K562 (cell line): Measurements from ENCODE around the gene MTA2. TPM values are rescaled to one million over a fixed set of nuclear protein-coding genes. Genes with fewer than 3 reads are reported as not detected.
A peak's percentile ranks its signal among the peaks of the same experiment; 100 is the strongest.

ENCODE experiments used
- ATF7 ChIP-seq: fragments of 450-650 bp; IDR thresholded peaks from 2 replicates; pipeline ENCODE4 v1.7.1; 2014; ENCODE audit warnings: mild to moderate bottlenecking, moderate library complexity
- BHLHE40 ChIP-seq: IDR thresholded peaks from 2 replicates; pipeline ENCODE4 v1.6.1; 2011; ENCODE audit warnings: low read length, improper control_type of control experiment
- EP400 ChIP-seq: fragments of 450-650 bp; IDR thresholded peaks from 2 replicates; pipeline ENCODE4 v1.6.1; 2017; ENCODE audit warnings: antibody characterized with exemption, mild to moderate bottlenecking, moderate library complexity
- ILF3 ChIP-seq: fragments of 450-650 bp; IDR thresholded peaks from 2 replicates; pipeline ENCODE4 v1.6.1; 2018; ENCODE audit warnings: antibody characterized with exemption, mild to moderate bottlenecking, moderate library complexity, borderline replicate concordance
- NCOR1 ChIP-seq: fragments of 450-650 bp; IDR thresholded peaks from 2 replicates; pipeline ENCODE4 v1.6.1; 2016; ENCODE audit warnings: mild to moderate bottlenecking, moderate library complexity
- NFXL1 ChIP-seq: fragments of 450-650 bp; formaldehyde crosslinking; IDR thresholded peaks from 2 replicates; pipeline ENCODE4 v1.4.0; 2021; ENCODE audit warnings: mild to moderate bottlenecking
- NR4A1 ChIP-seq, 2 experiments: fragments of 250-450 bp in 1 of 2; fragments of 450-650 bp in 1 of 2; sonication (Bioruptor Pico) in 1 of 2; IDR thresholded peaks; 2 replicates each; pipeline versions ENCODE4 v1.4.0 to v1.6.1; 2016 to 2020; ENCODE audit warnings: mild to moderate bottlenecking in 2 of 2, missing compliant biosample characterization in 1 of 2, missing genetic modification characterization in 1 of 2, moderate library complexity in 1 of 2
- POLR2H ChIP-seq: IDR thresholded peaks from 2 replicates; pipeline ENCODE4 v1.6.1; 2016; ENCODE audit warnings: missing genetic modification characterization, low read depth, mild to moderate bottlenecking, control low read depth, missing compliant biosample characterization, moderate library complexity
- SMAD4 ChIP-seq: fragments of 250-450 bp; sonication (Bioruptor Pico); conservative IDR thresholded peaks from 2 replicates; pipeline ENCODE4 v1.8.0; 2021; ENCODE audit warnings: inconsistent platforms, mild to moderate bottlenecking, moderate library complexity
- THRAP3 ChIP-seq: fragments of 450-650 bp; IDR thresholded peaks from 2 replicates; pipeline ENCODE4 v1.6.1; 2016; ENCODE audit warnings: mild to moderate bottlenecking, inconsistent platforms, borderline replicate concordance
- ZNF695 ChIP-seq: fragments of 450-650 bp; formaldehyde crosslinking; IDR thresholded peaks from 2 replicates; pipeline ENCODE4 v1.4.0; 2020; ENCODE audit warnings: mild to moderate bottlenecking, moderate library complexity
- ZNF785 ChIP-seq: fragments of 250-450 bp; sonication (Bioruptor Pico); IDR thresholded peaks from 2 replicates; pipeline ENCODE4 v1.4.0; 2020; ENCODE audit warnings: mild to moderate bottlenecking
- polyA plus RNA-seq, 8 experiments: library from polyadenylated mRNA; depleted of rRNA in 4 of 8; stranded (reverse) in 5 of 8; unstranded in 3 of 8; fragments of >200 nt; fragmentation: Nextera tagmentation in 2 of 8; fragmentation: Illumina TruSeq in 1 of 8; extraction: Ambion mirVana in 2 of 8; extraction: Trizol in 1 of 8; gene quantifications; 2 replicates each; pipeline versions ENCODE4 v1.2.1 to v1.2.3, GENCODE V29; 2011 to 2014; ENCODE audit warnings: inconsistent platforms in 1 of 8, missing spikeins in 1 of 8
- total RNA-seq, 7 experiments: library from RNA; depleted of rRNA in 6 of 7; stranded (reverse); fragments of >200 nt in 6 of 7; fragmentation: Illumina TruSeq in 2 of 7; extraction: Trizol in 2 of 7; gene quantifications; 2 replicates each; pipeline versions ENCODE4 v1.2.1 to v1.2.3, GENCODE V29; 2011 to 2021; ENCODE audit warnings: low replicate concordance in 1 of 7
- TF ChIP-seq, protein P1 (sequence below): fragments of 200-800 bp; sonication (Bioruptor generic); IDR thresholded peaks from 2 replicates; pipeline ENCODE4 v1.6.1; 2017; ENCODE audit warnings: missing genetic modification characterization, missing compliant biosample characterization
- TF ChIP-seq, protein P2 (sequence below): fragments of 450-650 bp; formaldehyde crosslinking; IDR thresholded peaks from 2 replicates; pipeline ENCODE4 v1.4.0; 2022; ENCODE audit warnings: missing genetic modification characterization
- TF ChIP-seq, protein P3 (sequence below), 2 experiments: fragments of 450-650 bp; IDR thresholded peaks; 2 replicates each; pipeline ENCODE4 v1.6.1; 2016
- TF ChIP-seq, protein P4 (sequence below): fragments of 250-450 bp; sonication (Bioruptor Pico); IDR thresholded peaks from 2 replicates; pipeline ENCODE4 v1.4.0; 2020; ENCODE audit warnings: mild to moderate bottlenecking, moderate library complexity, borderline replicate concordance
- TF ChIP-seq, protein P5 (sequence below): IDR thresholded peaks from 2 replicates; pipeline ENCODE4 v1.6.1; 2012; ENCODE audit warnings: low read depth, low read length, improper control_type of control experiment, borderline replicate concordance

The MTA2 gene
- total and polyA plus RNA-seq, 9 of the 15 experiments (the other 6 are each of a cell fraction or from before 2014, with no cell fraction given) = 6.2 to 220 (median 172) TPM

DNA sequence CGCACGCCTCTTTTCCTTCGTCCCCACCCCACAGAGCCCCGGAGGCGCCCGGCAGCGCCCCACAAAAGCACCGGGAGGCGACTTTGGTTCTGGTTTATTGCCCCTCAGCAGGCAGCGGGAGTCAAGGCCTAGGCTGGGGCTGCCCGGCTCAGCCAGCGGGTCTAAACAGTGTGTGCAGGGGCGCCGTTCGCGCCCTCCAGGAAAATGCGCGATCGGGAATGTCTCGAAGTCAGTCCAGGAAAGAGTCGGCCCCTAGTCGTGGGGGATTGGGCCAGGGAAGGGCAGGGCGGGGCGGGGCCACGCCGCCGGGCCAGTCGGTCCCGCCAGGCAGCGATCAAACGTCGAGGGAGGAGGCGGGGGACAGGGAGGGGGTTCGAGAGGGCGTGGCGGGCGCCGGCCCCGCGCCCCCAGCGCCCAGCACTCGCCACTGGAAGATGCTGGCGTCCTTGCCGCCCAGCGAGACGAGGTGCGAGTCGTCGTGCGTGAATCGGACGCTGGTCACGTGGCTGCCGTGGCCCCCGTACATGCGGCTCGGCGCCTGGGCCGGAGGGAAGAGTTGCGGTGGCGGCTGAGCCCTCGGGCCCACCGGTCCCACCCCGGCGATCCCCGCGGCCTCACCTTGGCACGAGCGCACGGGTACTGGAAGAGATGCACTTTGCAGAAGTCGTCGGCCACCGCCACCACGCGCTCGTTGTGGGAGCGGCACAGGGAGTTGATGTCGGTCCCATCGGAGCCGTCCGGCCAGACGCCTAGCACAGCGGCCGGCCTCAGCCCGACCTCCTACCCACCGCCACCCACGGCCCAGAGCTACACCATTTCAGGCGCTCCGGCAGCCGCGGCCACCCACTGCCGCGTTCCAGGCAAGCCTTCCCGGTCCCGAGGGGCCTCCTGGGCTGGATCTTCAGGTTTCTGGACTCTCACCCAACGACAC is 741 bp upstream of the MTA2 start (continued):
- TF ChIP-seq, protein P1, sequence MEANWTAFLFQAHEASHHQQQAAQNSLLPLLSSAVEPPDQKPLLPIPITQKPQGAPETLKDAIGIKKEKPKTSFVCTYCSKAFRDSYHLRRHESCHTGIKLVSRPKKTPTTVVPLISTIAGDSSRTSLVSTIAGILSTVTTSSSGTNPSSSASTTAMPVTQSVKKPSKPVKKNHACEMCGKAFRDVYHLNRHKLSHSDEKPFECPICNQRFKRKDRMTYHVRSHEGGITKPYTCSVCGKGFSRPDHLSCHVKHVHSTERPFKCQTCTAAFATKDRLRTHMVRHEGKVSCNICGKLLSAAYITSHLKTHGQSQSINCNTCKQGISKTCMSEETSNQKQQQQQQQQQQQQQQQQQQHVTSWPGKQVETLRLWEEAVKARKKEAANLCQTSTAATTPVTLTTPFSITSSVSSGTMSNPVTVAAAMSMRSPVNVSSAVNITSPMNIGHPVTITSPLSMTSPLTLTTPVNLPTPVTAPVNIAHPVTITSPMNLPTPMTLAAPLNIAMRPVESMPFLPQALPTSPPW (CRISPR knock-in tag) = no peak
- no peak for TF ChIP-seq ZNF695
- TF ChIP-seq ILF3 = no peak
- no peak for TF ChIP-seq ZNF785 (CRISPR knock-in tag)
- TF ChIP-seq SMAD4 (CRISPR knock-in tag) = peak; percentile 31
- TF ChIP-seq, protein P2, sequence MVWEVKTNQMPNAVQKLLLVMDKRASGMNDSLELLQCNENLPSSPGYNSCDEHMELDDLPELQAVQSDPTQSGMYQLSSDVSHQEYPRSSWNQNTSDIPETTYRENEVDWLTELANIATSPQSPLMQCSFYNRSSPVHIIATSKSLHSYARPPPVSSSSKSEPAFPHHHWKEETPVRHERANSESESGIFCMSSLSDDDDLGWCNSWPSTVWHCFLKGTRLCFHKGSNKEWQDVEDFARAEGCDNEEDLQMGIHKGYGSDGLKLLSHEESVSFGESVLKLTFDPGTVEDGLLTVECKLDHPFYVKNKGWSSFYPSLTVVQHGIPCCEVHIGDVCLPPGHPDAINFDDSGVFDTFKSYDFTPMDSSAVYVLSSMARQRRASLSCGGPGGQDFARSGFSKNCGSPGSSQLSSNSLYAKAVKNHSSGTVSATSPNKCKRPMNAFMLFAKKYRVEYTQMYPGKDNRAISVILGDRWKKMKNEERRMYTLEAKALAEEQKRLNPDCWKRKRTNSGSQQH (CRISPR knock-in tag) = 0 out of 2 replicates have a peak, but pooled peaks have one; percentile 42
- TF ChIP-seq THRAP3 = no peak
- no peak for TF ChIP-seq NCOR1
- TF ChIP-seq, protein P3, sequence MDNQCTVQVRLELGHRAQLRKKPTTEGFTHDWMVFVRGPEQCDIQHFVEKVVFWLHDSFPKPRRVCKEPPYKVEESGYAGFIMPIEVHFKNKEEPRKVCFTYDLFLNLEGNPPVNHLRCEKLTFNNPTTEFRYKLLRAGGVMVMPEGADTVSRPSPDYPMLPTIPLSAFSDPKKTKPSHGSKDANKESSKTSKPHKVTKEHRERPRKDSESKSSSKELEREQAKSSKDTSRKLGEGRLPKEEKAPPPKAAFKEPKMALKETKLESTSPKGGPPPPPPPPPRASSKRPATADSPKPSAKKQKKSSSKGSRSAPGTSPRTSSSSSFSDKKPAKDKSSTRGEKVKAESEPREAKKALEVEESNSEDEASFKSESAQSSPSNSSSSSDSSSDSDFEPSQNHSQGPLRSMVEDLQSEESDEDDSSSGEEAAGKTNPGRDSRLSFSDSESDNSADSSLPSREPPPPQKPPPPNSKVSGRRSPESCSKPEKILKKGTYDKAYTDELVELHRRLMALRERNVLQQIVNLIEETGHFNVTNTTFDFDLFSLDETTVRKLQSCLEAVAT (IDR thresholded peaks at IDR 0.05) = peak in 1 of 2 experiments; percentile 74; a peak in 1 of 4 replicates
- no peak for TF ChIP-seq POLR2H (tag)
- TF ChIP-seq, protein P4, sequence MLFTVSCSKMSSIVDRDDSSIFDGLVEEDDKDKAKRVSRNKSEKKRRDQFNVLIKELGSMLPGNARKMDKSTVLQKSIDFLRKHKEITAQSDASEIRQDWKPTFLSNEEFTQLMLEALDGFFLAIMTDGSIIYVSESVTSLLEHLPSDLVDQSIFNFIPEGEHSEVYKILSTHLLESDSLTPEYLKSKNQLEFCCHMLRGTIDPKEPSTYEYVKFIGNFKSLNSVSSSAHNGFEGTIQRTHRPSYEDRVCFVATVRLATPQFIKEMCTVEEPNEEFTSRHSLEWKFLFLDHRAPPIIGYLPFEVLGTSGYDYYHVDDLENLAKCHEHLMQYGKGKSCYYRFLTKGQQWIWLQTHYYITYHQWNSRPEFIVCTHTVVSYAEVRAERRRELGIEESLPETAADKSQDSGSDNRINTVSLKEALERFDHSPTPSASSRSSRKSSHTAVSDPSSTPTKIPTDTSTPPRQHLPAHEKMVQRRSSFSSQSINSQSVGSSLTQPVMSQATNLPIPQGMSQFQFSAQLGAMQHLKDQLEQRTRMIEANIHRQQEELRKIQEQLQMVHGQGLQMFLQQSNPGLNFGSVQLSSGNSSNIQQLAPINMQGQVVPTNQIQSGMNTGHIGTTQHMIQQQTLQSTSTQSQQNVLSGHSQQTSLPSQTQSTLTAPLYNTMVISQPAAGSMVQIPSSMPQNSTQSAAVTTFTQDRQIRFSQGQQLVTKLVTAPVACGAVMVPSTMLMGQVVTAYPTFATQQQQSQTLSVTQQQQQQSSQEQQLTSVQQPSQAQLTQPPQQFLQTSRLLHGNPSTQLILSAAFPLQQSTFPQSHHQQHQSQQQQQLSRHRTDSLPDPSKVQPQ (CRISPR knock-in tag) = no peak
- peak; percentile 23; the same call in 1 of the 2 replicates for TF ChIP-seq EP400
- no peak for TF ChIP-seq NFXL1 (CRISPR knock-in tag)
- TF ChIP-seq ATF7 = peak; percentile 20; the same call in 1 of the 2 replicates
- TF ChIP-seq NR4A1 (CRISPR knock-in tag; IDR thresholded peaks at IDR 0.05) = peak; percentile 55; the same call in 1 of the 2 replicates
- TF ChIP-seq NR4A1 (tag; IDR thresholded peaks at IDR 0.05) = no peak
- TF ChIP-seq, protein P5, sequence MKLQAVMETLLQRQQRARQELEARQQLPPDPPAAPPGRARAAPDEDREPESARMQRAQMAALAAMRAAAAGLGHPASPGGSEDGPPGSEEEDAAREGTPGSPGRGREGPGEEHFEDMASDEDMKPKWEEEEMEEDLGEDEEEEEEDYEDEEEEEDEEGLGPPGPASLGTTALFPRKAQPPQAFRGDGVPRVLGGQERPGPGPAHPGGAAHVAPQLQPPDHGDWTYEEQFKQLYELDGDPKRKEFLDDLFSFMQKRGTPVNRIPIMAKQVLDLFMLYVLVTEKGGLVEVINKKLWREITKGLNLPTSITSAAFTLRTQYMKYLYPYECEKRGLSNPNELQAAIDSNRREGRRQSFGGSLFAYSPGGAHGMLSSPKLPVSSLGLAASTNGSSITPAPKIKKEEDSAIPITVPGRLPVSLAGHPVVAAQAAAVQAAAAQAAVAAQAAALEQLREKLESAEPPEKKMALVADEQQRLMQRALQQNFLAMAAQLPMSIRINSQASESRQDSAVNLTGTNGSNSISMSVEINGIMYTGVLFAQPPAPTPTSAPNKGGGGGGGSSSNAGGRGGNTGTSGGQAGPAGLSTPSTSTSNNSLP = no peak
- peak; percentile 50 for TF ChIP-seq BHLHE40
